Measurements from ENCODE around the gene DCLK2. TPM values are rescaled to one million over a fixed set of nuclear protein-coding genes. Genes with fewer than 3 reads are reported as not detected.

DCLK2 gene
- total RNA-seq, 1 donor from 2014 or later = 4.9 TPM

- intact Hi-C loops (cut with DNase I) = no loop called here
- no peak overlapping the region for H3K4me3 ChIP-seq
- H3K36me3 ChIP-seq = no peaks in the 10 kb centered on the region
- DNase-seq (no peak), ATAC-seq (no peak)
- peaks cover 6% of the 10 kb centered on the region for H3K4me1 ChIP-seq
- H3K9me3 ChIP-seq = no peaks in the 10 kb centered on the region
- no peaks in the 10 kb centered on the region for H3K27me3 ChIP-seq
- H3K27ac ChIP-seq = no peak overlapping the region
- no peak for TF ChIP-seq CTCF (IDR thresholded peaks at IDR 0.05)
Measured at GRCh38 chr4:150126864-150127203, 48.6 kb downstream of the DCLK2 start.

- DNase-seq (no peak), ATAC-seq (no peak)
- no peaks in the 10 kb centered on the region for H3K9me3 ChIP-seq
- no peak overlapping the region for H3K4me3 ChIP-seq
- H3K27me3 ChIP-seq = no peaks in the 10 kb centered on the region
- TF ChIP-seq CTCF (IDR thresholded peaks at IDR 0.05) = no peak
- peaks cover 6% of the 10 kb centered on the region for H3K4me1 ChIP-seq
- no peaks in the 10 kb centered on the region for H3K36me3 ChIP-seq
- H3K27ac ChIP-seq = no peak overlapping the region
- intact Hi-C loops (cut with DNase I) = no loop called here
Measured at GRCh38 chr4:150127757-150128156, 49.5 kb downstream of the DCLK2 start.

GRCh38 chr4:150130933-150131332, 52.7 kb downstream of the DCLK2 start:
- intact Hi-C loops (cut with DNase I) = no loop called here
- no peak for ATAC-seq

GRCh38 chr4:150131581-150132228, 53.5 kb downstream of the DCLK2 start:
- Histone ChIP-seq H3K9me3 (no peaks in the 10 kb centered on the region), H3K4me3 (no peak overlapping the region), H3K36me3 (no peaks in the 10 kb centered on the region), H3K27ac (no peak overlapping the region), H3K4me1 (peaks cover 2% of the 10 kb centered on the region), H3K27me3 (no peaks in the 10 kb centered on the region)
- intact Hi-C loops (cut with DNase I) = no loop called here
- TF ChIP-seq CTCF (IDR thresholded peaks at IDR 0.05) = no peak
- DNase-seq = no peak
- ATAC-seq = no peak

More at GRCh38 chr4:150130933-150131332, 52.7 kb downstream of the DCLK2 start:
- H3K36me3 ChIP-seq = no peaks in the 10 kb centered on the region
- no peak overlapping the region for H3K4me3 ChIP-seq
- H3K27ac ChIP-seq = no peak overlapping the region
- peaks cover 6% of the 10 kb centered on the region for H3K4me1 ChIP-seq
- H3K27me3 ChIP-seq = no peaks in the 10 kb centered on the region
- TF ChIP-seq CTCF (IDR thresholded peaks at IDR 0.05) = no peak
- no peak for DNase-seq
- H3K9me3 ChIP-seq = no peaks in the 10 kb centered on the region

GRCh38 chr4:150133605-150134004, 55.4 kb downstream of the DCLK2 start:
- ATAC-seq (no peak), DNase-seq (no peak)
- no peak overlapping the region for H3K27ac ChIP-seq
- H3K36me3 ChIP-seq = no peaks in the 10 kb centered on the region
- H3K4me3 ChIP-seq = no peak overlapping the region
- H3K27me3 ChIP-seq = no peaks in the 10 kb centered on the region
- no peaks in the 10 kb centered on the region for H3K4me1 ChIP-seq
- no peaks in the 10 kb centered on the region for H3K9me3 ChIP-seq
- intact Hi-C loops (cut with DNase I) = no loop called here
- no peak for TF ChIP-seq CTCF (IDR thresholded peaks at IDR 0.05)
